ENCODE results near the gene GPR107. TPM values are rescaled to one million over a fixed set of nuclear protein-coding genes. Genes with fewer than 3 reads are reported as not detected.

The GPR107 gene
- total RNA-seq, 4 donors from 2014 or later = 18.9 to 27.0 (median 23.2) TPM

- no peaks in the 10 kb centered on the region for H3K27me3 ChIP-seq
- WGBS, 2 donors = 43 to 63% methylated on average over 8 to 9 of the region's 11 CpGs
- TF ChIP-seq CTCF (IDR thresholded peaks at IDR 0.05) = no peak
- TF ChIP-seq POLR2A (IDR thresholded peaks at IDR 0.05) = no peak
- H3K4me1 ChIP-seq = peaks cover 9 to 34% (median 15%) of the 10 kb centered on the region in 3 donors
- H3K4me3 ChIP-seq = no peak overlapping the region
- intact Hi-C loops (cut with DNase I) = no loop called here
- H3K36me3 ChIP-seq = peaks cover 0 to 74% (median 4%) of the 10 kb centered on the region in 3 donors
- no peak for DNase-seq
- no peaks in the 10 kb centered on the region for H3K9me3 ChIP-seq
- peak overlapping the region; percentile 20 to 84 (median 50) for H3K27ac ChIP-seq
These were observed 64.3 kb downstream of the GPR107 start for GRCh38 chr9:130117816-130118632.

GRCh38 chr9:130118841-130119518 is 65.3 kb downstream of the GPR107 start:
- H3K36me3 ChIP-seq = peaks cover 0 to 83% (median 4%) of the 10 kb centered on the region in 3 donors
- no peak overlapping the region for H3K4me3 ChIP-seq
- no peak for DNase-seq
- no peaks in the 10 kb centered on the region for H3K27me3 ChIP-seq
- intact Hi-C loops (cut with DNase I) = no loop called here
- TF ChIP-seq CTCF (IDR thresholded peaks at IDR 0.05) = no peak
- TF ChIP-seq POLR2A (IDR thresholded peaks at IDR 0.05) = no peak
- peak overlapping the region in 3 of 4 donors; percentile 43 to 84 (median 57) for H3K27ac ChIP-seq
- 70 to 79% methylated on average over 7 to 10 of the region's 17 CpGs for WGBS, 2 donors
- H3K9me3 ChIP-seq = no peaks in the 10 kb centered on the region
- H3K4me1 ChIP-seq = peaks cover 9 to 34% (median 15%) of the 10 kb centered on the region in 3 donors

GRCh38 chr9:130119519-130120298 is 66.0 kb downstream of the GPR107 start:
- Histone ChIP-seq H3K4me1 (peaks cover 9 to 31% (median 12%) of the 10 kb centered on the region in 3 donors), H3K9me3 (no peaks in the 10 kb centered on the region), H3K36me3 (peaks cover 0 to 91% (median 4%) of the 10 kb centered on the region in 3 donors), H3K27me3 (no peaks in the 10 kb centered on the region), H3K27ac (peak overlapping the region in 2 of 4 donors; percentile 43 to 84), H3K4me3 (no peak overlapping the region)
- no peak for TF ChIP-seq POLR2A (IDR thresholded peaks at IDR 0.05)
- no peak for TF ChIP-seq CTCF (IDR thresholded peaks at IDR 0.05)
- intact Hi-C loops (cut with DNase I) = no loop called here
- DNase-seq = no peak
- WGBS, 2 donors = 79 to 81% methylated on average over 13 to 14 of the region's 14 CpGs

- Histone ChIP-seq H3K9me3 (no peaks in the 10 kb centered on the region), H3K36me3 (peaks cover 0 to 91% (median 4%) of the 10 kb centered on the region in 3 donors), H3K4me3 (no peak overlapping the region), H3K27me3 (no peaks in the 10 kb centered on the region), H3K27ac (no peak overlapping the region), H3K4me1 (peaks cover 9 to 26% (median 12%) of the 10 kb centered on the region in 3 donors)
- 73 to 75% methylated on average over 6 of the region's 6 CpGs for WGBS, 2 donors
- no peak for DNase-seq
- TF ChIP-seq CTCF (IDR thresholded peaks at IDR 0.05) (no peak), POLR2A (IDR thresholded peaks at IDR 0.05) (no peak)
- intact Hi-C loops (cut with DNase I) = no loop called here
These were observed 66.5 kb downstream of the GPR107 start for GRCh38 chr9:130120299-130120587.

Data from esophagus squamous epithelium (tissue), 5 donors.